OCI-LY7 (cell line): ENCODE measurements around the gene TSTD1. TPM values are rescaled to one million over a fixed set of nuclear protein-coding genes. Genes with fewer than 3 reads are reported as not detected.
"Not testable (repeated sequence)": the region's sequence is repeated elsewhere in the genome, so short reads cannot be mapped to it uniquely, and the experiment has no call there.

ENCODE experiments used
- BruUV-seq: library from RNA; stranded (reverse); fragments of 400-500 nt; replicated peaks from 2 replicates; lab custom pipeline; 2021; lab: Mats Ljungman, UMichigan
- CTCF ChIA-PET: fragments of 300-600 bp; sonication (Branson Sonifier 250); formaldehyde crosslinking; loops from one replicate; lab custom pipeline; 2022; ENCODE audit warnings: antibody characterized with exemption; ENCODE audit not compliant: unreplicated experiment; lab: Charles Lee
- POLR2A ChIA-PET: fragments of 300-600 bp; sonication (Branson Sonifier 250); formaldehyde crosslinking; loops from one replicate; lab custom pipeline; 2022; ENCODE audit warnings: antibody characterized with exemption; lab: Charles Lee
- DNase-seq: peaks from one replicate; pipeline ENCODE4 v3.0.0-alpha.2; 2015; ENCODE audit warnings: low spot score
- H2AFZ ChIP-seq: fragments of 200-600 bp; sonication (generic), shearing (Covaris generic); 2 replicates; pipeline ENCODE4 v1.6.1; 2014; ENCODE audit warnings: mild to moderate bottlenecking, antibody characterized with exemption, low read length, moderate library complexity
- H3K27ac ChIP-seq: fragments of 200-600 bp; sonication (generic); 2 replicates; pipeline ENCODE4 v1.5.1; 2014; ENCODE audit warnings: mixed run types, low read depth, mild to moderate bottlenecking, moderate library complexity, low read length, inconsistent platforms; ENCODE audit not compliant: poor library complexity, severe bottlenecking
- H3K36me3 ChIP-seq: fragments of 200-600 bp; sonication (generic); 2 replicates; pipeline ENCODE4 v1.6.1; 2014; ENCODE audit warnings: mild to moderate bottlenecking, antibody characterized with exemption, low read length, moderate library complexity, mixed read lengths; ENCODE audit not compliant: insufficient read depth
- H3K4me1 ChIP-seq: fragments of 200-600 bp; sonication (generic); 2 replicates; pipeline ENCODE4 v1.5.1; 2014; ENCODE audit warnings: mild to moderate bottlenecking, low read length; ENCODE audit not compliant: insufficient read depth, poor library complexity, severe bottlenecking
- H3K4me2 ChIP-seq: fragments of 200-600 bp; sonication (generic); 2 replicates; pipeline ENCODE4 v1.6.1; 2014; ENCODE audit warnings: mild to moderate bottlenecking, low read length
- H3K4me3 ChIP-seq: fragments of 200-600 bp; sonication (generic); 2 replicates; pipeline ENCODE4 v1.5.1; 2014; ENCODE audit warnings: mild to moderate bottlenecking, low read depth, low read length; ENCODE audit not compliant: poor library complexity, severe bottlenecking
- H3K79me2 ChIP-seq: fragments of 200-600 bp; sonication (generic); 2 replicates; pipeline ENCODE4 v1.6.1; 2016; ENCODE audit warnings: low read depth, mild to moderate bottlenecking, low read length, moderate library complexity, mixed read lengths; ENCODE audit not compliant: insufficient read depth
- H3K9me2 ChIP-seq: fragments of 200-600 bp; sonication (generic); 2 replicates; pipeline ENCODE4 v1.6.1; 2016; ENCODE audit warnings: mild to moderate bottlenecking, low read length, mixed read lengths; ENCODE audit not compliant: insufficient read depth
- H3K9me3 ChIP-seq: fragments of 200-600 bp; sonication (generic); 2 replicates; pipeline ENCODE4 v1.6.1; 2014; ENCODE audit warnings: mild to moderate bottlenecking, mixed run types, low read length, mixed read lengths
- H4K20me1 ChIP-seq: fragments of 200-600 bp; sonication (generic); 2 replicates; pipeline ENCODE4 v1.6.1; 2014; ENCODE audit warnings: mild to moderate bottlenecking, antibody characterized with exemption, low read length, moderate library complexity, mixed read lengths; ENCODE audit not compliant: insufficient read depth
- EZH2phosphoT487 ChIP-seq: fragments of 200-600 bp; sonication (generic); IDR thresholded peaks from 2 replicates; pipeline ENCODE4 v1.6.1; 2018; ENCODE audit warnings: low read depth, borderline replicate concordance, mild to moderate bottlenecking, mixed run types, antibody characterized with exemption, low read length, moderate library complexity, mixed read lengths
- intact Hi-C: fragments of 100-400 bp; cut with micrococcal nuclease; formaldehyde crosslinking; loops from one replicate; pipeline ENCODE4 v1.10.0; 2022; ENCODE audit not compliant: unreplicated experiment
- total RNA-seq, 2 experiments: library from RNA; depleted of rRNA in 1 of 2; stranded (reverse); fragments of >200 nt in 1 of 2; shearing (Covaris generic) in 1 of 2; gene quantifications; 2 replicates each; pipeline ENCODE4 v1.2.3, GENCODE V29; 2014 to 2022
- TF ChIP-seq, protein P1 (sequence below): fragments of 200-600 bp; sonication (generic); conservative IDR thresholded peaks from 2 replicates; pipeline ENCODE4 v1.5.1; 2014; ENCODE audit warnings: mild to moderate bottlenecking, antibody characterized with exemption, low read length, moderate library complexity, mixed read lengths

TSTD1 gene
- total RNA-seq, 2 experiments from 2014 or later: 73.4 to 164 TPM

- no peaks in the 10 kb centered on the region for H3K9me3 ChIP-seq
- no peak overlapping the region for H3K27ac ChIP-seq
- BruUV-seq: TSS peak; percentile 30
- ChIA-PET POLR2A (no interaction called here), CTCF (no interaction called here)
- H3K36me3 ChIP-seq: peaks cover 44% of the 10 kb centered on the region
- H3K4me1 ChIP-seq: peaks cover 30% of the 10 kb centered on the region
- peaks cover 6% of the 10 kb centered on the region; the same call in 1 of the 2 replicates for H4K20me1 ChIP-seq
- H3K79me2 ChIP-seq: peaks cover 65% of the 10 kb centered on the region
- TF ChIP-seq, protein P1, sequence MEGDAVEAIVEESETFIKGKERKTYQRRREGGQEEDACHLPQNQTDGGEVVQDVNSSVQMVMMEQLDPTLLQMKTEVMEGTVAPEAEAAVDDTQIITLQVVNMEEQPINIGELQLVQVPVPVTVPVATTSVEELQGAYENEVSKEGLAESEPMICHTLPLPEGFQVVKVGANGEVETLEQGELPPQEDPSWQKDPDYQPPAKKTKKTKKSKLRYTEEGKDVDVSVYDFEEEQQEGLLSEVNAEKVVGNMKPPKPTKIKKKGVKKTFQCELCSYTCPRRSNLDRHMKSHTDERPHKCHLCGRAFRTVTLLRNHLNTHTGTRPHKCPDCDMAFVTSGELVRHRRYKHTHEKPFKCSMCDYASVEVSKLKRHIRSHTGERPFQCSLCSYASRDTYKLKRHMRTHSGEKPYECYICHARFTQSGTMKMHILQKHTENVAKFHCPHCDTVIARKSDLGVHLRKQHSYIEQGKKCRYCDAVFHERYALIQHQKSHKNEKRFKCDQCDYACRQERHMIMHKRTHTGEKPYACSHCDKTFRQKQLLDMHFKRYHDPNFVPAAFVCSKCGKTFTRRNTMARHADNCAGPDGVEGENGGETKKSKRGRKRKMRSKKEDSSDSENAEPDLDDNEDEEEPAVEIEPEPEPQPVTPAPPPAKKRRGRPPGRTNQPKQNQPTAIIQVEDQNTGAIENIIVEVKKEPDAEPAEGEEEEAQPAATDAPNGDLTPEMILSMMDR: no peak
- no peak for TF ChIP-seq EZH2phosphoT487
- DNase-seq: no peak
- intact Hi-C loops: no loop called here
- H2AFZ ChIP-seq: no peak overlapping the region
- H3K4me2 ChIP-seq: peak overlapping the region; percentile 18; the same call in 1 of the 2 replicates
- no peaks in the 10 kb centered on the region for H3K9me2 ChIP-seq
- H3K4me3 ChIP-seq: no peak overlapping the region
Measured at GRCh38 chr1:161066694-161067093, 27.9 kb upstream of the TSTD1 start.

- H3K79me2 ChIP-seq: peaks cover 68% of the 10 kb centered on the region
- DNase-seq, H4K20me1 ChIP-seq, BruUV-seq, H2AFZ ChIP-seq, H3K4me2 ChIP-seq, H3K27ac ChIP-seq, H3K9me2 ChIP-seq, H3K9me3 ChIP-seq, CTCF ChIA-PET, H3K4me3 ChIP-seq, intact Hi-C loops: not testable (repeated sequence)
- POLR2A ChIA-PET: interaction anchor here (0.6 kb wide), 1 partner anchor 51 kb away, joined by 3 read pairs; no protein-coding TSS in a partner anchor
- H3K36me3 ChIP-seq: peaks cover 47% of the 10 kb centered on the region
- H3K4me1 ChIP-seq: peaks cover 24% of the 10 kb centered on the region
Measured at GRCh38 chr1:161065681-161066080, 26.9 kb upstream of the TSTD1 start.

GRCh38 chr1:161063936-161064335, 25.2 kb upstream of the TSTD1 start:
- POLR2A ChIA-PET: not testable (repeated sequence)

More at GRCh38 chr1:161063936-161064335, 25.2 kb upstream of the TSTD1 start:
- H3K9me3 ChIP-seq, H3K4me2 ChIP-seq, H2AFZ ChIP-seq, H3K27ac ChIP-seq, CTCF ChIA-PET, H3K9me2 ChIP-seq, H3K4me3 ChIP-seq, intact Hi-C loops, DNase-seq, BruUV-seq, H4K20me1 ChIP-seq: not testable (repeated sequence)
- Histone ChIP-seq H3K79me2 (peaks cover 61% of the 10 kb centered on the region), H3K36me3 (peaks cover 59% of the 10 kb centered on the region), H3K4me1 (peaks cover 16% of the 10 kb centered on the region)
